ENCODE data around the gene MAPKBP1.

MAPKBP1 gene

DNA sequence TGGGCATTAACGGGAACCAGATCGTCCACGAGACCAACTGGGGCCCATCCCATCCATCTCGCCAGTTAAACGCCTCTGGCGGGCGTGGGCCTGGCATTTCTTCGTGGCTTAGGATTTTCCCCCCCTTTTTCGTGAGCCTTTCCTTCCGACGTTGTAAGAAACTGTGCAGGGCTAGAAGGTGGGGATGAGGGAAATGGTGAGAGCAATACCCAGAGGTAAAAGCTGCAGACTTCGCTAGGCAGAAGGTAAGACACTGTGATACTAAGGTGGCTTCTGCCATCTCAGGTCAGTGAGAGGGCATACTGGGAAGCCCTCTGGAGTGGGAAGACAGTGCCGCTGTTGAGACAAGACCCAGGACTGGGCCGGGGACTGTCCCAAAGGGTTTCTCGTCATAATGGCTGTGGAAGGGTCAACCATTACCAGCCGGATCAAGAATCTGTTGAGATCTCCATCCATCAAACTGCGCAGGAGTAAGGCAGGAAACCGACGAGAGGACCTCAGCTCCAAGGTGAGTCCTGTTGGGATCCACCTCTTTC, 666 bp downstream of the MAPKBP1 start:
- H3K4me3 ChIP-seq (ENCODE audit: low read length), result peak overlapping the region; percentile 72
- TF ChIP-seq ZNF274 (IDR thresholded peaks at IDR 0.05; ENCODE audit: low read depth, low read length), result no peak

- H3K4me3 ChIP-seq (ENCODE audit: low read length), result peak overlapping the region; percentile 72
- no peak for TF ChIP-seq ZNF274 (IDR thresholded peaks at IDR 0.05; ENCODE audit: low read depth, low read length)
Observed at GRCh38 chr15:41775651-41776050, 1.4 kb downstream of the MAPKBP1 start.

- TF ChIP-seq ZNF274 (IDR thresholded peaks at IDR 0.05; ENCODE audit: low read depth, low read length), result no peak
- H3K4me3 ChIP-seq (ENCODE audit: low read length), result no peak overlapping the region; the same call in 1 of the 2 replicates
Observed at GRCh38 chr15:41777421-41777973, 3.2 kb downstream of the MAPKBP1 start.

DNA sequence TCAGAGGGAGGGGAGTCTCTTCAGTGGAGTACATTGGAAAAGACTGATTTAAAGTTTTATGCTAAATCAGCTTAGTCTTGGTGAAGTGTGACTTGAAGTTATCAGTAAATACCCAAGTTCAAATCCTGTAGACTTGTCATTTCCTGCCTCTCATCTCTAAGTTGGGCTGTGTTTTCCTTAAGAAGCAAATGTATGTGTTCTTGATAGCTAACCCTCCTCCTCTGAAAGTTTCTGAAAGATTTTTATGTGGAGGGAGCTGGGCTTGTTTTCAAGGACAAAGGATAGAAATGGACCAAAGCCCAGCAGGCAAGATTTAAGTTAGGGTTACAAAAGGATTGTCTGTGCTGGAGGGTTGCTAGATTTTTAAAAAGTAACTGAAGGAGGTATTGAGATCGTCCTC, 4.2 kb downstream of the MAPKBP1 start:
- no peak overlapping the region for H3K4me3 ChIP-seq (ENCODE audit: low read length)
- no peak for TF ChIP-seq ZNF274 (IDR thresholded peaks at IDR 0.05; ENCODE audit: low read depth, low read length)

- no peak overlapping the region; the same call in 1 of the 2 replicates for H3K4me3 ChIP-seq (ENCODE audit: low read length)
- TF ChIP-seq ZNF274 (IDR thresholded peaks at IDR 0.05; ENCODE audit: low read depth, low read length), result no peak
Observed at GRCh38 chr15:41779662-41780157, 5.4 kb downstream of the MAPKBP1 start.

- H3K4me3 ChIP-seq (ENCODE audit: low read length), result no peak overlapping the region; the same call in 1 of the 2 replicates
- no peak for TF ChIP-seq ZNF274 (IDR thresholded peaks at IDR 0.05; ENCODE audit: low read depth, low read length)
Observed at GRCh38 chr15:41780266-41780665, 6.0 kb downstream of the MAPKBP1 start.

- no peak for TF ChIP-seq ZNF274 (IDR thresholded peaks at IDR 0.05; ENCODE audit: low read depth, low read length)
- no peak overlapping the region for H3K4me3 ChIP-seq (ENCODE audit: low read length)
Observed at GRCh38 chr15:41780727-41781126, 6.4 kb downstream of the MAPKBP1 start.

DNA sequence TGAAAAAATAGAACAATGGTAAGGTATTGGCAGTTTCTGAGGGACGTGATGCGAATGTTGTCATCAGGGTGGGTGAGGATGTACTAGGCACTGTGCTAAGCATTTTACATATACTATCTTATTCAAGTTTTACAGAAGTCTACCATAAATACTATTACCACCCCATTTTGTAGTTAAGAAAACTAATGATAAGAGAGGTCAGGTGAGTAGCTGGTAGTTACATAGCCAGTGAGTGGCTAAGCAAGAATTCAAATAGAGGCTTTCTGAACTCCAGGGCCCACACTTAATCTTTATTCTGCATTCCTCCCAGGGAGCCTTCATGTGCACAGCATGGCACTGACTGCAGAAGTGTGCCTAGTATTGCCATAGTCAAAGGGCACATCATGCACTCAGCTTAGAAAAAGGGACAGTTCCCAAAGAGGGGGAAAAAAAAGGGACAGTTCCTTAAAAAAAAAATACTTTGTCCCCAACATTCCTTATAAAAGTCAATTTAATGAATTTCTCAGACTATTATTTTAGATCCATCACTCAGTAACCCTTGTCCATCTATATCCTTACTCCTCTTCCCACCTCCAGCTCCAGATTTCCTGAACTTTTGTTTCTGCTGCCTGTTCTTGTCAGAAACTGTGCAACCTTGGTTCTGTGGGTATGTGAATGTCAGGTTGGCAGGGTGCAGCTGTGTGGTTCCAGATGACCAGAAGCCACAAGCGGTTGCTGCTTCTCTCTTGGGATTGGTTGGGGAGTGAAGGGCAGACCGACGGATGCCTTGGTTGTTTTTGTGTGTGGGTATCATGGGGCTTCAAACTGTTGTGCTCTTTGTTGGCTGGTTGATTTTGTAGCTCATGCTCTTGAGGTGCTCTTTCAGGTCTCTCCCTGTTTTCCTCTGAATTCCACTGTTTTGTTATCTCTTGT, 8.3 kb downstream of the MAPKBP1 start:
- no peak overlapping the region for H3K4me3 ChIP-seq (ENCODE audit: low read length)
- no peak for TF ChIP-seq ZNF274 (IDR thresholded peaks at IDR 0.05; ENCODE audit: low read depth, low read length)

- no peak for TF ChIP-seq ZNF274 (IDR thresholded peaks at IDR 0.05; ENCODE audit: low read depth, low read length)
- no peak overlapping the region for H3K4me3 ChIP-seq (ENCODE audit: low read length)
Observed at GRCh38 chr15:41783296-41783695, 9.0 kb downstream of the MAPKBP1 start.

GRCh38 chr15:41788262-41788661, 14.0 kb downstream of the MAPKBP1 start:
- H3K4me3 ChIP-seq (ENCODE audit: low read length), result no peak overlapping the region
- TF ChIP-seq ZNF274 (IDR thresholded peaks at IDR 0.05; ENCODE audit: low read depth, low read length), result no peak

GRCh38 chr15:41789236-41789635, 15.0 kb downstream of the MAPKBP1 start:
- no peak for TF ChIP-seq ZNF274 (IDR thresholded peaks at IDR 0.05; ENCODE audit: low read depth, low read length)
- H3K4me3 ChIP-seq (ENCODE audit: low read length), result no peak overlapping the region

DNA sequence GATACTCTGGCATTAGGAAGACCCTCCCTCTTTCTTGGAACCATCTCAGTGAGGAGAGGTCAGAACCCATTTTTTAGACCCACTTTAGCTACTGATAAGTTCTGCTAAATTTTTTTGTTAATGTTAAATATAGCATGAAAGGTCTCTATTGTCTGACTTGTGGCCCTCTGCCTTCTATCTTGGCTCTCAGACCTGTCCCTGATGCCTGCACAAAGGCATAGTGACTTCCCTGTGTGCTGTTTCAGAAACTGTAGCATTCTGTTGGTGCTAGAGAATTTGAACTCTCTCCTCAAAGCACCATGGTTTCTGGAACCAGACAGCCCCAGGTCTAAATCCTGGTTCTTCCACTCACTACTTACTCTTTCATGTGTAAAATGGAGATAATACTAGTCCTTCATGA, 15.4 kb downstream of the MAPKBP1 start:
- no peak overlapping the region for H3K4me3 ChIP-seq (ENCODE audit: low read length)
- no peak for TF ChIP-seq ZNF274 (IDR thresholded peaks at IDR 0.05; ENCODE audit: low read depth, low read length)

DNA sequence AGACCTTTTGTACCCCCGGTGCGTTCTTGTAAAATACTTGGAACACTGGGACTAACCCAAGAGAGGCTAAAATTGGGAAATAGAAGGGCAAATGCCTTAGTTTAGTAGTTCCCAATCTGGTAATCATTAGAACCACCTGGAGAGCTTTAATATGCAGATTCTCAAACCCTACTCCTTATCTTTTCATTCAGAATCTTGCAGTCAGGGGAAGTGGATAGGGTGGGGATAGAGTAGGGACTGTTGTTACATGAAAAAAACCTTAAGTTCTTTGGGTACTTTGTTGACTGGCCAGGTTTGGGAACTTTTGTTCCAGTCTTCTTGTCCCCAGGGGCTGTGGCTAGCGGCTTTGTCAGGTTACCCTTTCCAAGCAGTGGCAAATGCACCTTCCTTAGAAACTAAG, 15.9 kb downstream of the MAPKBP1 start:
- no peak for TF ChIP-seq ZNF274 (IDR thresholded peaks at IDR 0.05; ENCODE audit: low read depth, low read length)
- H3K4me3 ChIP-seq (ENCODE audit: low read length), result no peak overlapping the region

- TF ChIP-seq ZNF274 (IDR thresholded peaks at IDR 0.05; ENCODE audit: low read depth, low read length), result no peak
- no peak overlapping the region; the same call in 1 of the 2 replicates for H3K4me3 ChIP-seq (ENCODE audit: low read length)
Observed at GRCh38 chr15:41790756-41791546, 16.7 kb downstream of the MAPKBP1 start.
